Activated CD8-positive, alpha-beta memory T cell treated with anti-CD3 and anti-CD28 coated beads, Interleukin-2, amount 10 ng/mL, durations not matched to agents 7 days and 5 days (primary cell): ENCODE measurements around the gene ST14. TPM values are rescaled to one million over a fixed set of nuclear protein-coding genes. Genes with fewer than 3 reads are reported as not detected.

Experiments used
- ATAC-seq: fragments of 150-1000 bp; cut with Tn5 transposase; one replicate; pipeline ENCODE4 v1.10.0; 2021; ENCODE audit warnings: moderate library complexity
- CTCF ChIA-PET: fragments of 350-600 bp; sonication (Branson Sonifier 250); formaldehyde crosslinking; loops from one replicate; lab custom pipeline; 2021; ENCODE audit warnings: antibody characterized with exemption; lab: Charles Lee
- DNase-seq: peaks from one replicate; pipeline ENCODE4 v3.0.0-alpha.2; 2020
- H3K27ac Mint-ChIP-seq: one replicate; pipeline ENCODE4 v1.8.0; 2021; ENCODE audit warnings: mild to moderate bottlenecking, mixed read lengths
- H3K27me3 Mint-ChIP-seq: one replicate; pipeline ENCODE4 v1.8.0; 2021; ENCODE audit warnings: mixed read lengths
- H3K36me3 Mint-ChIP-seq: one replicate; pipeline ENCODE4 v1.8.0; 2021; ENCODE audit warnings: mild to moderate bottlenecking, mixed read lengths
- H3K4me1 Mint-ChIP-seq: one replicate; pipeline ENCODE4 v1.8.0; 2021; ENCODE audit warnings: mixed read lengths
- H3K4me3 Mint-ChIP-seq: one replicate; pipeline ENCODE4 v1.8.0; 2021; ENCODE audit warnings: mild to moderate bottlenecking, moderate library complexity, mixed read lengths
- H3K9me3 Mint-ChIP-seq: one replicate; pipeline ENCODE4 v1.8.0; 2022; ENCODE audit warnings: low read depth, mixed read lengths
- total RNA-seq, 2 experiments: library from RNA; stranded (reverse); gene quantifications; one replicate each; pipeline ENCODE4 v1.2.3, GENCODE V29; 2021

The ST14 gene
- total RNA-seq, 2 experiments from 2014 or later = not detected

DNA sequence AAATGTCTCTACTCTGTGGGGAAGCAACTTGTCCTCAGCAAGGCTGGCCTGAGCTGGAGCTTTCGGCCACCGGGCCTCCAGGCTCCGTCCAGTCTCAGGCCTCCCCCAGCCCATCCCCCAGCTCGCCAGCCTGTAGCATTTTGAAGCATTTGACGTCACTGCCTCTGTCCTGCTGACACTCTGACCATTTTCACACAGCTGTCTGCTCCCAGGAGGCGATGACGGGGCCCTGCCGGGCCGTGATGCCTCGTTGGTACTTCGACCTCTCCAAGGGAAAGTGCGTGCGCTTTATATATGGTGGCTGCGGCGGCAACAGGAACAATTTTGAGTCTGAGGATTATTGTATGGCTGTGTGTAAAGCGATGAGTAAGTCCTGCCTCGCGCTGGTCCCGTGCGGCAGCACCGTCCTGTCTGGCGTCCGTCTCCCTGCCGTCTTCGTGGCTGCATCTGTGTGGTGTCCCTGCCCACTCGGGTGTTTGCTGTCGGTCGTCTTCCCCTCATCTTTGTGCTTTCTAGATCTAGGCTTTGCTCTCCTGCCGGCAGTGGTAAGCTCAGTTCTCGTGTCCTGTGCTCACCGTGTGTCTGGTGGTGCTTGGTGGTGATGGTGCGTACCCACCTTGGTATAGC lies 36.1 kb upstream of the ST14 start:
- Mint-ChIP-seq H3K9me3 (no peaks in the 10 kb centered on the region), H3K4me3 (no peak overlapping the region), H3K27ac (no peak overlapping the region), H3K36me3 (peaks cover 12% of the 10 kb centered on the region), H3K27me3 (peaks cover 17% of the 10 kb centered on the region), H3K4me1 (peaks cover 21% of the 10 kb centered on the region)
- ATAC-seq (no peak), DNase-seq (no peak)
- CTCF ChIA-PET = no interaction called here

DNA sequence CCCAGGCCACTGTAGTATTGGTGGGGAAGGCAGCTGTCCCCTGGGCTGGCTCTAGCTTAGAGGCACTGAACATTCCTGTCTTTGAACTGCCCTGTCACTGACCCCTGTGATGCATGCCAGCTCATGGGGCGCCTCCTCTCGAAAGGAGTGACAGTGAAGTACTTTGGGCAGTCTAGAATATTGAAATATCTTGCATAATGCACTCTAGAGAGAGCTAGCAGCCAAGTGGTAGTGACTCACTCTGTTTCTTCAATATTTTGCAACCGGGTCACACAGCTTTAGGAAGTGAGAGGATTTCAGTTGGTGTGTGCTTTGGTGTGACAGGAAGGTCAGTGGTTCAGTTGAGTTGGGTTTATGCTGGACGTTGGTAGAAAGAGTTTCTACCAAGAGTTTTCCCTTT lies 35.5 kb upstream of the ST14 start:
- H3K36me3 Mint-ChIP-seq = peaks cover 12% of the 10 kb centered on the region
- peaks cover 16% of the 10 kb centered on the region for H3K27me3 Mint-ChIP-seq
- DNase-seq = no peak
- ATAC-seq = no peak
- H3K27ac Mint-ChIP-seq = no peak overlapping the region
- CTCF ChIA-PET = no interaction called here
- H3K4me1 Mint-ChIP-seq = peaks cover 15% of the 10 kb centered on the region
- no peaks in the 10 kb centered on the region for H3K9me3 Mint-ChIP-seq
- no peak overlapping the region for H3K4me3 Mint-ChIP-seq

- peaks cover 3% of the 10 kb centered on the region for H3K27me3 Mint-ChIP-seq
- H3K36me3 Mint-ChIP-seq = peaks cover 10% of the 10 kb centered on the region
- CTCF ChIA-PET = interaction anchor here (1.3 to 1.4 kb wide), 3 partner anchors 55 to 202 kb away, joined by 3 to 4 read pairs (median 3); no protein-coding TSS in a partner anchor
- no peak overlapping the region for H3K4me3 Mint-ChIP-seq
- no peaks in the 10 kb centered on the region for H3K9me3 Mint-ChIP-seq
- DNase-seq = peak; percentile 22
- peaks cover 10% of the 10 kb centered on the region for H3K4me1 Mint-ChIP-seq
- ATAC-seq = no peak
- no peak overlapping the region for H3K27ac Mint-ChIP-seq
Measured at GRCh38 chr11:130125638-130126037, 33.9 kb upstream of the ST14 start.

DNA sequence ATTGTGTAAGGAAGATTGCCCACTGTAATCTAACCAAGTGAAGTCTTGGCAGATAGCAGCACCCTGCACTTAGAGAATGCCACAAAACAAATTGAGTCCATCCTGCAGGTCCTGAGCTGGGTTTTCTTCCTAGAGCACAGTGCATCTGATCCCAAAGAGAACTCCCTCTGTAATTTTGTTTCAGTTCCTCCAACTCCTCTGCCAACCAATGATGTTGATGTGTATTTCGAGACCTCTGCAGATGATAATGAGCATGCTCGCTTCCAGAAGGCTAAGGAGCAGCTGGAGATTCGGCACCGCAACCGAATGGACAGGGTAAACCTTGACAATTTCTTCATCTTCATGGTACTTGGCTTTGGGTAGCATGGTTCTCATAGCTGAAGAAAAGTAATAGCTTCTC lies 33.1 kb upstream of the ST14 start:
- Mint-ChIP-seq H3K9me3 (no peaks in the 10 kb centered on the region), H3K36me3 (peaks cover 9% of the 10 kb centered on the region), H3K27me3 (peaks cover 1% of the 10 kb centered on the region), H3K27ac (no peak overlapping the region), H3K4me3 (no peak overlapping the region), H3K4me1 (peaks cover 8% of the 10 kb centered on the region)
- ATAC-seq = no peak
- DNase-seq = peak; percentile 25
- CTCF ChIA-PET = interaction anchor here (0.7 to 1.4 kb wide), 5 partner anchors 56 to 203 kb away, joined by 3 to 5 read pairs (median 3); no protein-coding TSS in a partner anchor

DNA sequence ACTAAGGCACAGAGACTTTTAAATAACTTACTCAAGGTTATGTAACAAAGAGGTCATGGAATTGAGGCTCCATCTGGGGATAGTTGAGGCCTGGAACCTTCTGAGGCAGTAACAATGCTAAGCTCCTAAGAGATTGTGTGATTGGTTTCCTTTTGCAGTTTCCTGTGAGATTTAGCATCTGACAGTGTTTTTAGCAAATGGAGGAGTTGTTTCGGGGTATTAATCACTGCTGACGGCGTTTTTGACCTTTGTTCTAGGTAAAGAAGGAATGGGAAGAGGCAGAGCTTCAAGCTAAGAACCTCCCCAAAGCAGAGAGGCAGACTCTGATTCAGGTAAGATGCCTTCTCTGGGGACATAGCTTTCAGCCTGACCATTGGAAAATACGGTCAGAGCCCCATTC lies 32.1 kb upstream of the ST14 start:
- CTCF ChIA-PET = interaction anchor here (0.6 to 1.2 kb wide), 3 partner anchors 50 to 204 kb away, joined by 3 to 5 read pairs (median 4); no protein-coding TSS in a partner anchor
- H3K27me3 Mint-ChIP-seq = no peaks in the 10 kb centered on the region
- H3K4me3 Mint-ChIP-seq = no peak overlapping the region
- no peak for DNase-seq
- ATAC-seq = no peak
- H3K9me3 Mint-ChIP-seq = no peaks in the 10 kb centered on the region
- H3K4me1 Mint-ChIP-seq = peaks cover under 1% of the 10 kb centered on the region
- H3K27ac Mint-ChIP-seq = no peak overlapping the region
- H3K36me3 Mint-ChIP-seq = peaks cover 4% of the 10 kb centered on the region

- Mint-ChIP-seq H3K4me3 (no peak overlapping the region), H3K36me3 (peaks cover 2% of the 10 kb centered on the region), H3K9me3 (no peaks in the 10 kb centered on the region), H3K4me1 (no peaks in the 10 kb centered on the region), H3K27me3 (no peaks in the 10 kb centered on the region), H3K27ac (no peak overlapping the region)
- DNase-seq (no peak), ATAC-seq (no peak)
- CTCF ChIA-PET = interaction anchor here (2.5 to 5.2 kb wide), 2 partner anchors 204 to 378 kb away, joined by 6 to 102 read pairs; no protein-coding TSS in a partner anchor
Measured at GRCh38 chr11:130128626-130129025, 31.0 kb upstream of the ST14 start.

GRCh38 chr11:130129922-130130321 lies 29.7 kb upstream of the ST14 start:
- Mint-ChIP-seq H3K36me3 (no peaks in the 10 kb centered on the region), H3K4me3 (no peak overlapping the region), H3K9me3 (no peaks in the 10 kb centered on the region), H3K27ac (no peak overlapping the region), H3K27me3 (no peaks in the 10 kb centered on the region), H3K4me1 (no peaks in the 10 kb centered on the region)
- CTCF ChIA-PET = interaction anchor here (1.1 to 5.2 kb wide), 6 partner anchors 8 to 379 kb away, joined by 3 to 102 read pairs (median 14); partner anchors contain the start of gene APLP2
- DNase-seq (no peak), ATAC-seq (no peak)

- CTCF ChIA-PET = interaction anchor here (0.7 to 5.2 kb wide), 33 partner anchors 10 to 932 kb away, joined by 3 to 102 read pairs (median 5); partner anchors contain the start of genes APLP2 and NFRKB
- Mint-ChIP-seq H3K27ac (no peak overlapping the region), H3K4me3 (no peak overlapping the region), H3K4me1 (no peaks in the 10 kb centered on the region), H3K36me3 (no peaks in the 10 kb centered on the region), H3K9me3 (no peaks in the 10 kb centered on the region), H3K27me3 (no peaks in the 10 kb centered on the region)
- DNase-seq (peak; percentile 59), ATAC-seq (peak; percentile 66)
Measured at GRCh38 chr11:130131961-130132850, 27.4 kb upstream of the ST14 start.

DNA sequence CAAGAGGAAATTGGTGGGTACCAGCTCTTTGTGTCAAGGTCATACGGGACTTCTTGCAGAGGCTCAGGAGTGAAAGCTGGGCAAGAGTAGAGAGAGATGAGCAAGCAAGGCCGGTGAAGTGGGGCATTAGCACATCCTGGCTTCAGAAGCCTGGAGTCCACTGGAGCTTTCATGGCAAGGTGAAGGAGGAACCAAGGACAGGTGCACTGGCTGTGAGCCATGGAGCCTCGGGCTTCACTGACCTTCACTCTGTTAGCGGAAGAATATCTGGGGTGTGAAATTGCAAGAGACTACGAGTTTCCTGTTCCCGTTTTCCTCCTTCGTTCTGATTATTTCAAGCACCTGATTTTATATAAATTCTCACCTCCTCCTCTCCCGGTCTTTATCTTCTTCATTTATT lies 25.9 kb upstream of the ST14 start:
- no peak for DNase-seq
- CTCF ChIA-PET = interaction anchor here (0.8 to 5.2 kb wide), 5 partner anchors 15 to 367 kb away, joined by 3 to 102 read pairs (median 22); partner anchors contain the start of gene APLP2
- ATAC-seq = no peak
- Mint-ChIP-seq H3K9me3 (no peaks in the 10 kb centered on the region), H3K4me1 (peaks cover 3% of the 10 kb centered on the region), H3K27me3 (no peaks in the 10 kb centered on the region), H3K36me3 (peaks cover 2% of the 10 kb centered on the region), H3K27ac (no peak overlapping the region), H3K4me3 (no peak overlapping the region)

GRCh38 chr11:130136107-130136506 lies 23.5 kb upstream of the ST14 start:
- H3K36me3 Mint-ChIP-seq = peaks cover 2% of the 10 kb centered on the region
- H3K9me3 Mint-ChIP-seq = no peaks in the 10 kb centered on the region
- no peaks in the 10 kb centered on the region for H3K27me3 Mint-ChIP-seq
- H3K4me3 Mint-ChIP-seq = no peak overlapping the region
- peaks cover 3% of the 10 kb centered on the region for H3K4me1 Mint-ChIP-seq
- H3K27ac Mint-ChIP-seq = no peak overlapping the region
- ATAC-seq (no peak), DNase-seq (no peak)
- CTCF ChIA-PET = interaction anchor here (1.1 to 1.2 kb wide), 2 partner anchors 10 to 213 kb away, joined by 3 to 5 read pairs; no protein-coding TSS in a partner anchor

- ATAC-seq (no peak), DNase-seq (no peak)
- Mint-ChIP-seq H3K36me3 (peaks cover 2% of the 10 kb centered on the region), H3K27me3 (no peaks in the 10 kb centered on the region), H3K4me1 (peaks cover 3% of the 10 kb centered on the region), H3K27ac (no peak overlapping the region), H3K4me3 (no peak overlapping the region), H3K9me3 (no peaks in the 10 kb centered on the region)
- CTCF ChIA-PET = no interaction called here
Measured at GRCh38 chr11:130137999-130138398, 21.6 kb upstream of the ST14 start.

DNA sequence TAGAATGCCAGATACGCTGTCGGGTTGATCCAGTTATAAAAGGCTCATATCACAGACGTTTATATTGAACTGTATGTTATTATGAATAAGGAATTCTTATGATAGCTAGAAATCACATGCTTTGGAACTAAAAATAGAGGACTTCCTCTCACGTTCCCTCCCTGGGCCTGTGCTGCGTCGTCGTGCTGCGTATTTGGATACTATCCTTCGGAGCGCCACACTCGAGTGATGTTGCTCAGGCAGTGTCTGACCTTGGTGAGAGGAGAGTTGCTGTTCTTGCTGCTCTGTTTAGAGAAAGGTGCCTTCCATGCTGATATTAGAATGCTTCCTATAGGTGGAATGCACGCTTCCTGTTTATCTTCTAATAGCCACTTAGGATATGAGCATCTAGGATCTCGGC lies 20.2 kb upstream of the ST14 start:
- no peaks in the 10 kb centered on the region for H3K9me3 Mint-ChIP-seq
- DNase-seq (no peak), ATAC-seq (no peak)
- H3K36me3 Mint-ChIP-seq = peaks cover 2% of the 10 kb centered on the region
- no peaks in the 10 kb centered on the region for H3K27me3 Mint-ChIP-seq
- peaks cover 3% of the 10 kb centered on the region for H3K4me1 Mint-ChIP-seq
- CTCF ChIA-PET = no interaction called here
- H3K27ac Mint-ChIP-seq = no peak overlapping the region
- H3K4me3 Mint-ChIP-seq = no peak overlapping the region

DNA sequence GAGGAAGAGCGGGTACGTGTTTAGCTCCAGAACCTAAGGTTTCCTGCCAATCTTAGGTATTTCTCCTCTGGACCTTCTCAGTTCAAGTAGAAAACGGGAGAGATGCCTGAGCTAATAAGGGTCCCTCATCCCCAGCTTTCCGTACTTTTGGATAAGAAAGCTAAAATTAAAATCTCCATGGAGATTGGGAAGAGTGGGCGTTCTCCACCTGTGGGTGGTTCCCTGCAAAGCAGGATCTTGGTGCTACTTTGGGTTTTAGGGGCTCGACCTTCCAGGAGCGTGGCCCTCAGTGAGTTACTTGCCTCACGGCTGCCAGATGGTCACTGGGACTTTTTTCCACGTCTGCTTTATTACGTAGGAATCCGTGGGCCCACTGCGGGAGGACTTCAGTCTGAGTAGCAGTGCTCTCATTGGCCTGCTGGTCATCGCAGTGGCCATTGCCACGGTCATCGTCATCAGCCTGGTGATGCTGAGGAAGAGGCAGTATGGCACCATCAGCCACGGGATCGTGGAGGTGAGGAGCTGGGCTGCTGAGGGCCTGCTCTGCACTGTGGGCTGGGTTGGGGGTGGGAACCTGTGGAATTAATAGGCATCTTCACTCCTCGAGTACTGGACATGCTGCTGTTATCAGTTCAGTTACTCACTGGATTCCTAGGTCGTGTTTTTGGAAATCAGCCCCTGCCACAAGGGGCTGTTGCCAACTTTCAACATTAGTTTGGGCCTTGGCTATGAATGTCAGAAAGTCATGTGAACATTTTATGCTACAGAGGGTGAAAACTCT lies 17.8 kb upstream of the ST14 start:
- Mint-ChIP-seq H3K27ac (no peak overlapping the region), H3K27me3 (no peaks in the 10 kb centered on the region), H3K9me3 (no peaks in the 10 kb centered on the region), H3K4me1 (peaks cover 7% of the 10 kb centered on the region), H3K4me3 (no peak overlapping the region), H3K36me3 (peaks cover 2% of the 10 kb centered on the region)
- CTCF ChIA-PET = no interaction called here
- DNase-seq (no peak), ATAC-seq (no peak)
